Right lung (tissue), 10 donors: ENCODE data around the gene SNX9. TPM values are rescaled to one million over a fixed set of nuclear protein-coding genes. Genes with fewer than 3 reads are reported as not detected.
"Not testable (repeated sequence)": the region's sequence is repeated elsewhere in the genome, so short reads cannot be mapped to it uniquely, and the experiment has no call there.

Experiments
- DNase-seq, 2 donors: peaks; one replicate each; pipeline ENCODE4 v3.0.0-alpha.2; 2013
- long read RNA-seq, 8 donors: transcript quantifications; one replicate each; lab custom pipeline, GENCODE V29; 2026
- polyA plus RNA-seq, 5 donors: library from polyadenylated mRNA; unstranded; fragments of 120-200 nt; gene quantifications; one replicate each; pipeline versions ENCODE4 v1.2.1 to v1.2.3, GENCODE V29; 2013; ENCODE audit warnings: inconsistent platforms in 1 of 5, low replicate concordance in 1 of 5; ENCODE audit not compliant: insufficient read length in 5 of 5, insufficient read depth in 1 of 5

SNX9 gene
- polyA plus RNA-seq, result 10 to 100 TPM; 36.2 to 46.5 (median 37.8) TPM
- long read RNA-seq, donor 1, full-length matches to known transcripts, result 12 of 12 reads
- long read RNA-seq, donor 1, partial matches to known transcripts, result 0 of 12 reads
- long read RNA-seq, donor 1, other reads (novel, unspliced or antisense), result 0 of 12 reads
- long read RNA-seq, donor 2, full-length matches to known transcripts, result 14 of 14 reads
- long read RNA-seq, donor 2, partial matches to known transcripts, result 0 of 14 reads
- long read RNA-seq, donor 2, other reads (novel, unspliced or antisense), result 0 of 14 reads
- long read RNA-seq, donor 3, full-length matches to known transcripts, result 9 of 21 reads
- long read RNA-seq, donor 3, partial matches to known transcripts, result 12 of 21 reads
- long read RNA-seq, donor 3, other reads (novel, unspliced or antisense), result 0 of 21 reads
- long read RNA-seq, donor 4, full-length matches to known transcripts, result 7 of 7 reads
- long read RNA-seq, donor 4, partial matches to known transcripts, result 0 of 7 reads
- long read RNA-seq, donor 4, other reads (novel, unspliced or antisense), result 0 of 7 reads
- long read RNA-seq, donor 5, full-length matches to known transcripts, result 16 of 16 reads
- long read RNA-seq, donor 5, partial matches to known transcripts, result 0 of 16 reads
- long read RNA-seq, donor 5, other reads (novel, unspliced or antisense), result 0 of 16 reads
- long read RNA-seq, donor 6, full-length matches to known transcripts, result 23 of 29 reads
- long read RNA-seq, donor 6, partial matches to known transcripts, result 6 of 29 reads
- long read RNA-seq, donor 6, other reads (novel, unspliced or antisense), result 0 of 29 reads
- long read RNA-seq, donor 7, full-length matches to known transcripts, result 15 of 15 reads
- long read RNA-seq, donor 7, partial matches to known transcripts, result 0 of 15 reads
- long read RNA-seq, donor 7, other reads (novel, unspliced or antisense), result 0 of 15 reads
- long read RNA-seq, donor 8, full-length matches to known transcripts, result 7 of 7 reads
- long read RNA-seq, donor 8, partial matches to known transcripts, result 0 of 7 reads
- long read RNA-seq, donor 8, other reads (novel, unspliced or antisense), result 0 of 7 reads

- peak; percentile 68 to 72 for DNase-seq
Observed at GRCh38 chr6:157823001-157823527, at the start of gene SNX9. SNX9 (plus strand) TSS chr6:157823246; CDS start chr6:157823435, 189 bp downstream.

- DNase-seq, result no peak
Observed at GRCh38 chr6:157773248-157773773, 49.7 kb upstream of the SNX9 start.

GRCh38 chr6:157774153-157775135 lies 48.6 kb upstream of the SNX9 start:
- no peak for DNase-seq

- DNase-seq, result no peak
Observed at GRCh38 chr6:157775376-157775775, 47.7 kb upstream of the SNX9 start.

GRCh38 chr6:157777344-157777743 lies 45.7 kb upstream of the SNX9 start:
- DNase-seq, result no peak

GRCh38 chr6:157778719-157779118 lies 44.3 kb upstream of the SNX9 start:
- no peak for DNase-seq

- no peak for DNase-seq
Observed at GRCh38 chr6:157779705-157780604, 43.1 kb upstream of the SNX9 start.

- DNase-seq, result no peak
Observed at GRCh38 chr6:157785636-157786035, 37.4 kb upstream of the SNX9 start.

GRCh38 chr6:157786221-157786620 lies 36.8 kb upstream of the SNX9 start:
- no peak for DNase-seq

- DNase-seq, result no peak
Observed at GRCh38 chr6:157787080-157787479, 36.0 kb upstream of the SNX9 start.

GRCh38 chr6:157788180-157788579 lies 34.9 kb upstream of the SNX9 start:
- no peak for DNase-seq

GRCh38 chr6:157789297-157789696 lies 33.7 kb upstream of the SNX9 start:
- no peak for DNase-seq

GRCh38 chr6:157789861-157790260 lies 33.2 kb upstream of the SNX9 start:
- DNase-seq, result no peak

GRCh38 chr6:157790548-157791160 lies 32.4 kb upstream of the SNX9 start:
- DNase-seq, result no peak

- DNase-seq, result peak in 1 of 2 donors; percentile 16
Observed at GRCh38 chr6:157791450-157791849, 31.6 kb upstream of the SNX9 start.

GRCh38 chr6:157792671-157793070 lies 30.4 kb upstream of the SNX9 start:
- DNase-seq, result no peak

- DNase-seq, result not testable (repeated sequence)
Observed at GRCh38 chr6:157794012-157794411, 29.0 kb upstream of the SNX9 start.

- no peak for DNase-seq
Observed at GRCh38 chr6:157795841-157796240, 27.2 kb upstream of the SNX9 start.

GRCh38 chr6:157798851-157799250 lies 24.2 kb upstream of the SNX9 start:
- DNase-seq, result no peak
